ENCODE results near the gene MAP3K15. TPM values are rescaled to one million over a fixed set of nuclear protein-coding genes. Genes with fewer than 3 reads are reported as not detected.

MAP3K15 gene
- total RNA-seq, 1 experiment from 2014 or later = 1.2 TPM

DNA sequence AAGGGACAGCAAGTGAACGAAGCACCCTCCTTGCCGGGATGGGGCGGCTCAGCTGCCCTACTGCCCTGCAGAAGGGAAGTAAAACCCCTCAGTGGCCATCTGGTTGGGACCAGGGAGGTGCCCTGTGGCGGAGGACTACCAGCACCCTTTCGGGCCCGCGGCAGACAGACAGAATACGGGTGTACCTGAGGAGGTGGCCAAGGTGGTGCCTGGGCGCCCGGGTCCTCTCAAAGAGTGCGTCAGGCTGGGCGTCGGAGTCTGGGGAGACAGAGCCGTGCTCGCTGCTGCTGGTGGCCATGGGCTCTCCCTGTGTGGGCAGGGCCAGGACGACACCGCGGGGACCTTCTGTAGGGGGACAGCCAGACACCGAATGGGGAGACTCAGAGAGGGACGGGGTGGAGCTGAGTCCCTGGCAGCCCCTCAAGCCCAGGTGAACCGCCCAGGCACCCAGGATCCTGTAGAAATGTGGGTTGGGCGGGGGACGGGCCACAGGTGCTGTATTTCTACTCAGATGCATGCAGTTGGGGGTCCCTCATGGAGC is 141.9 kb downstream of the MAP3K15 start:
- Histone ChIP-seq H2AK5ac (ENCODE audit: insufficient read length, low read length) (no peak overlapping the region), H4K5ac (ENCODE audit: insufficient read length, low read depth, low read length) (no peak overlapping the region), H3K27ac (ENCODE audit: insufficient read length, low read depth, low read length) (no peak overlapping the region), H3K23ac (ENCODE audit: insufficient read length, low read depth, low read length) (no peak overlapping the region), H2AFZ (ENCODE audit: low read length) (no peak overlapping the region), H2BK120ac (ENCODE audit: low read depth, low read length, poor library complexity, severe bottlenecking) (no peak overlapping the region), H3K4me1 (ENCODE audit: insufficient read depth, low read length) (no peaks in the 10 kb centered on the region), H4K20me1 (ENCODE audit: control insufficient read depth, insufficient read depth, insufficient read length) (no peaks in the 10 kb centered on the region), H3K4ac (ENCODE audit: low read depth, low read length) (no peak overlapping the region), H3K79me1 (ENCODE audit: insufficient read depth, low read depth, low read length, poor library complexity, severe bottlenecking) (no peaks in the 10 kb centered on the region), H2BK5ac (ENCODE audit: insufficient read length, low read length) (no peak overlapping the region), H4K8ac (replicated peaks; ENCODE audit: insufficient read length, low read depth, low read length) (no peak overlapping the region), H3K56ac (ENCODE audit: insufficient read length, low read depth, low read length) (no peak overlapping the region), H3K79me2 (ENCODE audit: insufficient read depth, low read length) (no peaks in the 10 kb centered on the region), H3K27me3 (ENCODE audit: insufficient read depth, low read length) (peaks cover 2% of the 10 kb centered on the region; the same call in 1 of the 2 replicates), H3K9ac (ENCODE audit: extremely low read depth, insufficient read length, low read length) (no peak overlapping the region), H2BK15ac (ENCODE audit: low read depth, low read length) (no peak overlapping the region), H3K4me2 (ENCODE audit: insufficient read depth, insufficient read length, low read length) (peak overlapping the region; percentile 84), H2BK12ac (ENCODE audit: insufficient read length, low read depth, low read length) (no peak overlapping the region), H3K14ac (ENCODE audit: insufficient read depth, low read length) (no peak overlapping the region), H3K18ac (ENCODE audit: insufficient read length, low read depth, low read length) (no peak overlapping the region), H4K91ac (ENCODE audit: insufficient read length, low read depth, low read length) (no peak overlapping the region), H2BK20ac (ENCODE audit: low read depth, low read length, poor library complexity, severe bottlenecking) (no peak overlapping the region), H3K9me3 (ENCODE audit: control insufficient read depth, low read depth, low read length) (peaks cover 31% of the 10 kb centered on the region), H3K23me2 (ENCODE audit: insufficient read length, low read depth, low read length, poor library complexity, severe bottlenecking) (peaks cover 9% of the 10 kb centered on the region), H3T11ph (ENCODE audit: low read length) (no peak overlapping the region)
- no peak overlapping the region for H3K27ac Mint-ChIP-seq
- H3K4me3 Mint-ChIP-seq = peak overlapping the region; percentile 61 to 84
- peaks cover 0 to 4% (median 1%) of the 10 kb centered on the region in 3 experiments; a peak in 3 of 7 replicates for H3K36me3 Mint-ChIP-seq (ENCODE audit: insufficient read depth in 1 of 3, low read depth in 3 of 3)
- H3K9me3 Mint-ChIP-seq = peaks cover 63 to 79% of the 10 kb centered on the region in 2 experiments
- WGBS (ENCODE audit: extremely low coverage, insufficient read length, low lambda C conversion rate) = no CpG with 5 or more reads among the region's 23 CpGs
- TF ChIP-seq, protein P1, sequence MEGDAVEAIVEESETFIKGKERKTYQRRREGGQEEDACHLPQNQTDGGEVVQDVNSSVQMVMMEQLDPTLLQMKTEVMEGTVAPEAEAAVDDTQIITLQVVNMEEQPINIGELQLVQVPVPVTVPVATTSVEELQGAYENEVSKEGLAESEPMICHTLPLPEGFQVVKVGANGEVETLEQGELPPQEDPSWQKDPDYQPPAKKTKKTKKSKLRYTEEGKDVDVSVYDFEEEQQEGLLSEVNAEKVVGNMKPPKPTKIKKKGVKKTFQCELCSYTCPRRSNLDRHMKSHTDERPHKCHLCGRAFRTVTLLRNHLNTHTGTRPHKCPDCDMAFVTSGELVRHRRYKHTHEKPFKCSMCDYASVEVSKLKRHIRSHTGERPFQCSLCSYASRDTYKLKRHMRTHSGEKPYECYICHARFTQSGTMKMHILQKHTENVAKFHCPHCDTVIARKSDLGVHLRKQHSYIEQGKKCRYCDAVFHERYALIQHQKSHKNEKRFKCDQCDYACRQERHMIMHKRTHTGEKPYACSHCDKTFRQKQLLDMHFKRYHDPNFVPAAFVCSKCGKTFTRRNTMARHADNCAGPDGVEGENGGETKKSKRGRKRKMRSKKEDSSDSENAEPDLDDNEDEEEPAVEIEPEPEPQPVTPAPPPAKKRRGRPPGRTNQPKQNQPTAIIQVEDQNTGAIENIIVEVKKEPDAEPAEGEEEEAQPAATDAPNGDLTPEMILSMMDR (conservative IDR thresholded peaks at IDR 0.05) = no peak
- H3K27me3 Mint-ChIP-seq (ENCODE audit: low read depth) = peaks cover 16% of the 10 kb centered on the region
- peaks cover 0 to 5% of the 10 kb centered on the region in 2 experiments; a peak in 1 of 4 replicates for H3K4me1 Mint-ChIP-seq
- DNase-seq = peak; percentile 45
